HCT116 (cell line): ENCODE measurements around the gene EID1. TPM values are rescaled to one million over a fixed set of nuclear protein-coding genes. Genes with fewer than 3 reads are reported as not detected.

Experiments used
- ATAC-seq: fragments of 200-7000 bp; cut with Tn5 transposase; 2 replicates; pipeline ENCODE4 v1.9.1; 2020; ENCODE audit warnings: mild to moderate bottlenecking, moderate library complexity
- BruUV-seq: library from RNA; stranded (reverse); fragments of 400-500 nt; replicated peaks from 2 replicates; lab custom pipeline; 2021; lab: Mats Ljungman, UMichigan
- CTCF ChIA-PET: fragments of 300-600 bp; sonication (Branson Sonifier 250); formaldehyde crosslinking; loops from one replicate; lab custom pipeline; 2021; ENCODE audit warnings: antibody characterized with exemption; lab: Charles Lee
- POLR2A ChIA-PET: fragments of 300-600, 350-600 bp; sonication (Branson Sonifier 250); formaldehyde crosslinking; loops from one replicate; lab custom pipeline; 2021; ENCODE audit warnings: antibody characterized with exemption; lab: Charles Lee
- RAD21 ChIA-PET, 2 experiments: fragments of 300-600 bp; sonication (Branson Sonifier 250); formaldehyde crosslinking; loops; one replicate each; lab custom pipeline; 2023; ENCODE audit warnings: low total read pairs in 2 of 2; ENCODE audit not compliant: uncharacterized antibody in 2 of 2, unreplicated experiment in 2 of 2, low non-redundant PET in 1 of 2; lab: Charles Lee
- DNase-seq: peaks from one replicate; pipeline ENCODE4 v3.0.0-alpha.2; 2010; ENCODE audit warnings: low read depth, low spot score
- H2AFZ ChIP-seq: fragments of 200-600 bp; shearing (Covaris generic), sonication (generic); 2 replicates; pipeline ENCODE4 v1.6.1; 2017; ENCODE audit warnings: low read depth, mixed run types, mixed read lengths, antibody characterized with exemption, low read length; ENCODE audit not compliant: poor library complexity, severe bottlenecking
- H3K27ac ChIP-seq: 2 replicates; pipeline ENCODE4 v1.5.1; 2012; ENCODE audit warnings: low read depth, low read length
- H3K27me3 ChIP-seq: fragments of 200-600 bp; sonication (generic); 2 replicates; pipeline ENCODE4 v1.6.1; 2016; ENCODE audit warnings: mixed run types, low read length, mixed read lengths; ENCODE audit not compliant: insufficient read depth
- H3K36me3 ChIP-seq, 2 experiments: fragments of 200-500 bp in 1 of 2; fragments of 200-600 bp in 1 of 2; sonication (Bioruptor generic) in 1 of 2; sonication (generic) in 1 of 2; 2 replicates each; pipeline versions ENCODE4 v1.5.1 to v1.6.1; 2014 to 2016; ENCODE audit warnings: low read length in 2 of 2, inconsistent platforms in 1 of 2, mixed read lengths in 1 of 2, mixed run types in 1 of 2; ENCODE audit not compliant: insufficient read depth in 2 of 2, control insufficient read depth in 1 of 2
- H3K4me1 ChIP-seq, 2 experiments: fragments of 200-600 bp in 1 of 2; sonication (generic) in 1 of 2; 2 replicates each; pipeline versions ENCODE4 v1.5.1 to v1.6.1; 2012 to 2017; ENCODE audit warnings: low read length in 2 of 2, inconsistent platforms in 1 of 2, mild to moderate bottlenecking in 1 of 2, mixed read lengths in 1 of 2, mixed run types in 1 of 2, moderate library complexity in 1 of 2; ENCODE audit not compliant: insufficient read depth in 2 of 2, control insufficient read depth in 1 of 2
- H3K4me2 ChIP-seq: fragments of 200-600 bp; sonication (generic); 2 replicates; pipeline ENCODE4 v1.6.1; 2017; ENCODE audit warnings: mixed run types, low read length, mixed read lengths
- H3K4me3 ChIP-seq, 2 experiments: fragments of 200-600 bp in 1 of 2; sonication (generic) in 1 of 2; replicated peaks in 1 of 2; 2 replicates each; pipeline ENCODE4 v1.5.1; 2011 to 2016; ENCODE audit warnings: low read length in 2 of 2, control low read depth in 1 of 2, low read depth in 1 of 2, mild to moderate bottlenecking in 1 of 2, mixed read lengths in 1 of 2, mixed run types in 1 of 2
- H3K79me2 ChIP-seq: fragments of 200-600 bp; sonication (generic); 2 replicates; pipeline ENCODE4 v1.6.1; 2017; ENCODE audit warnings: mild to moderate bottlenecking, mixed run types, low read length, moderate library complexity, mixed read lengths; ENCODE audit not compliant: insufficient read depth
- H3K9ac ChIP-seq: fragments of 200-600 bp; sonication (generic); 2 replicates; pipeline ENCODE4 v1.6.1; 2016; ENCODE audit warnings: low read length, mixed read lengths
- H3K9me2 ChIP-seq: fragments of 200-600 bp; sonication (generic), shearing (Covaris generic); 2 replicates; pipeline ENCODE4 v1.6.1; 2017; ENCODE audit warnings: mixed run types, mild to moderate bottlenecking, moderate library complexity; ENCODE audit not compliant: insufficient read depth
- H3K9me3 ChIP-seq, 2 experiments: fragments of 200-500 bp in 1 of 2; fragments of 200-600 bp in 1 of 2; sonication (Bioruptor generic) in 1 of 2; sonication (generic) in 1 of 2; 2 replicates each; pipeline ENCODE4 v1.6.1; 2014 to 2017; ENCODE audit warnings: low read length in 2 of 2, mixed read lengths in 2 of 2, inconsistent platforms in 1 of 2, low read depth in 1 of 2, mild to moderate bottlenecking in 1 of 2, mixed run types in 1 of 2, moderate library complexity in 1 of 2; ENCODE audit not compliant: control insufficient read depth in 1 of 2, insufficient read depth in 1 of 2
- H4K20me1 ChIP-seq: fragments of 200-600 bp; sonication (generic), shearing (Covaris generic); 2 replicates; pipeline ENCODE4 v1.6.1; 2017; ENCODE audit warnings: mixed run types, mild to moderate bottlenecking, moderate library complexity; ENCODE audit not compliant: insufficient read depth
- CBX3 ChIP-seq: IDR thresholded peaks from 2 replicates; pipeline ENCODE4 v1.6.1; 2012; ENCODE audit warnings: low read depth
- EGR1 ChIP-seq: IDR thresholded peaks from 2 replicates; pipeline ENCODE4 v1.6.1; 2012; ENCODE audit warnings: low read depth
- EZH2 ChIP-seq: fragments of 200-600 bp; sonication (generic); IDR thresholded peaks from 2 replicates; pipeline ENCODE4 v1.6.1; 2017; ENCODE audit warnings: antibody characterized with exemption, mixed run types
- FOSL1 ChIP-seq: IDR thresholded peaks from 2 replicates; pipeline ENCODE4 v1.6.1; 2012; ENCODE audit warnings: low read depth
- JUND ChIP-seq: IDR thresholded peaks from 2 replicates; pipeline ENCODE4 v1.6.1; 2012
- POLR2A ChIP-seq: IDR thresholded peaks from 2 replicates; pipeline ENCODE4 v1.7.0; 2011; ENCODE audit warnings: borderline replicate concordance; ENCODE audit not compliant: insufficient read depth, insufficient read length; ENCODE audit errors: extremely low read depth
- RAD21 ChIP-seq: IDR thresholded peaks from 2 replicates; pipeline ENCODE4 v1.6.1; 2012; ENCODE audit warnings: low read depth, mild to moderate bottlenecking
- SIN3A ChIP-seq: IDR thresholded peaks from 2 replicates; pipeline ENCODE4 v1.6.1; 2012; ENCODE audit warnings: low read depth
- SP1 ChIP-seq: IDR thresholded peaks from 2 replicates; pipeline ENCODE4 v1.6.1; 2012; ENCODE audit warnings: low read depth
- YY1 ChIP-seq: IDR thresholded peaks from 2 replicates; pipeline ENCODE4 v1.6.1; 2011; ENCODE audit warnings: low read length, low read depth, moderate library complexity, mild to moderate bottlenecking; ENCODE audit not compliant: insufficient replicate concordance; ENCODE audit errors: extremely low read depth
- ZFX ChIP-seq: fragments of 450-650 bp; IDR thresholded peaks from 2 replicates; pipeline ENCODE4 v1.6.1; 2017
- ZNF274 ChIP-seq: fragments of 200-500 bp; sonication (Bioruptor generic); IDR thresholded peaks from 2 replicates; pipeline ENCODE4 v1.6.1; 2014; ENCODE audit warnings: mild to moderate bottlenecking, low read depth, low read length, inconsistent platforms
- intact Hi-C: fragments of 100-400 bp; cut with micrococcal nuclease; formaldehyde crosslinking; loops from 2 replicates; pipeline ENCODE4 v1.10.0; 2022
- total RNA-seq: library from RNA; stranded (reverse); gene quantifications from one replicate; pipeline ENCODE4 v1.2.1, GENCODE V29; 2021; ENCODE audit not compliant: unreplicated experiment
- TF ChIP-seq, protein P1 (sequence below): IDR thresholded peaks from 2 replicates; pipeline ENCODE4 v1.6.1; 2012
- TF ChIP-seq, protein P2 (sequence below): IDR thresholded peaks from 2 replicates; pipeline ENCODE4 v1.6.1; 2012
- TF ChIP-seq, protein P3 (sequence below): IDR thresholded peaks from 2 replicates; pipeline ENCODE4 v1.6.1; 2011; ENCODE audit warnings: mild to moderate bottlenecking, low read length, moderate library complexity; ENCODE audit not compliant: insufficient replicate concordance; ENCODE audit errors: extremely low read depth
- TF ChIP-seq, protein P4 (sequence below), 3 experiments: fragments of 200-600 bp in 1 of 3; sonication (generic) in 1 of 3; IDR thresholded peaks in 2 of 3; conservative IDR thresholded peaks in 1 of 3; 2 replicates each; pipeline ENCODE4 v1.5.1; 2012 to 2017; ENCODE audit warnings: low read depth in 2 of 3, low read length in 2 of 3, antibody characterized with exemption in 1 of 3, borderline replicate concordance in 1 of 3, control low read depth in 1 of 3, mild to moderate bottlenecking in 1 of 3, mixed read lengths in 1 of 3, mixed run types in 1 of 3, moderate library complexity in 1 of 3; ENCODE audit not compliant: insufficient read depth in 1 of 3

Gene EID1
- total RNA-seq, 1 experiment from 2014 or later: 68.6 TPM

DNA sequence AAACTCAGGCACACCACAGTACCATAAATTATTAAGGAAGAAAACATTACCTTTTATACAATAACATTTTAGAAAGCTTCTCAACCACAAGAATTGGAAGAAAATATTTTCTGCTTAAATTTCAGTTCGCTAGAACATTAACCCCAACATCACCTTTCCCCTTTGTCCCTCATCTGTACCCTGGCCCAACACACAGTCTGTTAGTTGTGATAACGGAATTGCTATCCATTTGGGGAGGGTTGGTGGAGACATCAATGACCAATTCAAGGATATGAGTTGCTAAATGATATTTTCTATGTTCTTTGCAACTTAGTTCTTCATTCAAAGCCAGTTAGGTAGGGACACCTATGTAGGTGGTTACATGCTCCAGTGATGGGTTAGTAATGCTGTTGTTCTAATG is 5.8 kb downstream of the EID1 start:
- ATAC-seq: no peak

DNA sequence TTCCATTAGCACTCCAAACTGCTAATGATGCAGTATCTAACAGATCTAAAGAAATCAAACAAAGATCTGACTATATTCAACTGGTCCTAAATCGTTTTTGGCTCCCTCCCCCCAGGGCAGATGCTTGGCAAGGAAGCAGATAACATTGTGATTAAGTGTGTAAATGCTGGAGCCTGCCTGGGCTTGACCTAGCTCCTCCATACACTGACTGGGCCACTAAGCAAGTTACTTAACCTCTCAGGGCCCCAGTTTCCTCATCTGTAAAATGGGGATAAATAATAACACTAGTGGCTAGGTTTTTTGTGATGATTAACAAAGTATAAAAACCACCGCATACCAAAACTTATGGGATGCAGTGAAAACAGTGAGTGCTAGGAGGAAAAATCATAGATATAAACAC is 9.2 kb downstream of the EID1 start:
- no peak for ATAC-seq
- POLR2A ChIA-PET: no interaction called here
- no peak for TF ChIP-seq RAD21
- TF ChIP-seq, protein P1, sequence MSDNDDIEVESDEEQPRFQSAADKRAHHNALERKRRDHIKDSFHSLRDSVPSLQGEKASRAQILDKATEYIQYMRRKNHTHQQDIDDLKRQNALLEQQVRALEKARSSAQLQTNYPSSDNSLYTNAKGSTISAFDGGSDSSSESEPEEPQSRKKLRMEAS: no peak
- TF ChIP-seq, protein P2, sequence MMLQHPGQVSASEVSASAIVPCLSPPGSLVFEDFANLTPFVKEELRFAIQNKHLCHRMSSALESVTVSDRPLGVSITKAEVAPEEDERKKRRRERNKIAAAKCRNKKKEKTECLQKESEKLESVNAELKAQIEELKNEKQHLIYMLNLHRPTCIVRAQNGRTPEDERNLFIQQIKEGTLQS: no peak
- TF ChIP-seq POLR2A: no peak
- TF ChIP-seq, protein P3, sequence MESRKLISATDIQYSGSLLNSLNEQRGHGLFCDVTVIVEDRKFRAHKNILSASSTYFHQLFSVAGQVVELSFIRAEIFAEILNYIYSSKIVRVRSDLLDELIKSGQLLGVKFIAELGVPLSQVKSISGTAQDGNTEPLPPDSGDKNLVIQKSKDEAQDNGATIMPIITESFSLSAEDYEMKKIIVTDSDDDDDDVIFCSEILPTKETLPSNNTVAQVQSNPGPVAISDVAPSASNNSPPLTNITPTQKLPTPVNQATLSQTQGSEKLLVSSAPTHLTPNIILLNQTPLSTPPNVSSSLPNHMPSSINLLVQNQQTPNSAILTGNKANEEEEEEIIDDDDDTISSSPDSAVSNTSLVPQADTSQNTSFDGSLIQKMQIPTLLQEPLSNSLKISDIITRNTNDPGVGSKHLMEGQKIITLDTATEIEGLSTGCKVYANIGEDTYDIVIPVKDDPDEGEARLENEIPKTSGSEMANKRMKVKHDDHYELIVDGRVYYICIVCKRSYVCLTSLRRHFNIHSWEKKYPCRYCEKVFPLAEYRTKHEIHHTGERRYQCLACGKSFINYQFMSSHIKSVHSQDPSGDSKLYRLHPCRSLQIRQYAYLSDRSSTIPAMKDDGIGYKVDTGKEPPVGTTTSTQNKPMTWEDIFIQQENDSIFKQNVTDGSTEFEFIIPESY: no peak
- TF ChIP-seq, protein P4, sequence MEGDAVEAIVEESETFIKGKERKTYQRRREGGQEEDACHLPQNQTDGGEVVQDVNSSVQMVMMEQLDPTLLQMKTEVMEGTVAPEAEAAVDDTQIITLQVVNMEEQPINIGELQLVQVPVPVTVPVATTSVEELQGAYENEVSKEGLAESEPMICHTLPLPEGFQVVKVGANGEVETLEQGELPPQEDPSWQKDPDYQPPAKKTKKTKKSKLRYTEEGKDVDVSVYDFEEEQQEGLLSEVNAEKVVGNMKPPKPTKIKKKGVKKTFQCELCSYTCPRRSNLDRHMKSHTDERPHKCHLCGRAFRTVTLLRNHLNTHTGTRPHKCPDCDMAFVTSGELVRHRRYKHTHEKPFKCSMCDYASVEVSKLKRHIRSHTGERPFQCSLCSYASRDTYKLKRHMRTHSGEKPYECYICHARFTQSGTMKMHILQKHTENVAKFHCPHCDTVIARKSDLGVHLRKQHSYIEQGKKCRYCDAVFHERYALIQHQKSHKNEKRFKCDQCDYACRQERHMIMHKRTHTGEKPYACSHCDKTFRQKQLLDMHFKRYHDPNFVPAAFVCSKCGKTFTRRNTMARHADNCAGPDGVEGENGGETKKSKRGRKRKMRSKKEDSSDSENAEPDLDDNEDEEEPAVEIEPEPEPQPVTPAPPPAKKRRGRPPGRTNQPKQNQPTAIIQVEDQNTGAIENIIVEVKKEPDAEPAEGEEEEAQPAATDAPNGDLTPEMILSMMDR (IDR thresholded peaks at IDR 0.05 in 2 of 3, conservative IDR thresholded peaks at IDR 0.05 in 1 of 3; ENCODE audit: borderline replicate concordance in 1 of 3, insufficient read depth in 1 of 3, low read depth in 2 of 3, low read length in 2 of 3): no peak
- no peak for TF ChIP-seq JUND
- no peak for TF ChIP-seq SIN3A
- no peak for TF ChIP-seq ZNF274
- no peak for TF ChIP-seq EZH2
- TF ChIP-seq FOSL1: no peak
- no peak for TF ChIP-seq EGR1
- TF ChIP-seq SP1: no peak
- no peak for TF ChIP-seq YY1

More for the DNA sequence above, 5.8 kb downstream of the EID1 start:
- peaks cover 10% of the 10 kb centered on the region for H3K79me2 ChIP-seq
- BruUV-seq: no TSS peak
- no peak overlapping the region for H2AFZ ChIP-seq
- no peak overlapping the region for H3K27ac ChIP-seq
- H3K9me3 ChIP-seq: no peaks in the 10 kb centered on the region
- H3K9me2 ChIP-seq: no peaks in the 10 kb centered on the region
- DNase-seq: no peak
- peaks cover 6% of the 10 kb centered on the region; the same call in 1 of the 2 replicates for H4K20me1 ChIP-seq
- H3K9ac ChIP-seq: no peak overlapping the region
- peaks cover 3 to 5% of the 10 kb centered on the region in 2 experiments; a peak in 2 of 4 replicates for H3K4me1 ChIP-seq
- no peaks in the 10 kb centered on the region for H3K27me3 ChIP-seq
- ChIA-PET POLR2A (no interaction called here), CTCF (no interaction called here), RAD21 (no interaction called here)
- intact Hi-C loops: no loop called here
- TF ChIP-seq CBX3 (no peak), ZFX (no peak), ZNF274 (no peak)
- H3K36me3 ChIP-seq: no peaks in the 10 kb centered on the region
- no peak overlapping the region for H3K4me2 ChIP-seq
- no peak overlapping the region for H3K4me3 ChIP-seq

More for the DNA sequence above, 9.2 kb downstream of the EID1 start:
- Histone ChIP-seq H3K9ac (no peak overlapping the region), H3K4me2 (no peak overlapping the region), H3K9me2 (no peaks in the 10 kb centered on the region), H3K27ac (no peak overlapping the region), H3K4me3 (no peak overlapping the region), H3K79me2 (no peaks in the 10 kb centered on the region), H3K4me1 (no peaks in the 10 kb centered on the region), H3K27me3 (no peaks in the 10 kb centered on the region), H3K36me3 (no peaks in the 10 kb centered on the region), H3K9me3 (no peaks in the 10 kb centered on the region), H4K20me1 (no peaks in the 10 kb centered on the region), H2AFZ (no peak overlapping the region)
- BruUV-seq: no TSS peak
- no peak for DNase-seq
- ChIA-PET CTCF (no interaction called here), RAD21 (no interaction called here)
- intact Hi-C loops: no loop called here
